ENCODE measurements around the gene ATP5PB.

The ATP5PB gene

GRCh38 chr1:111476214-111476613 is 26.9 kb downstream of the ATP5PB start:
- ATAC-seq, result no peak

GRCh38 chr1:111476761-111477309 is 27.6 kb downstream of the ATP5PB start:
- ATAC-seq, result peak; percentile 30 to 40

- no peak for ATAC-seq
Observed at GRCh38 chr1:111480674-111481073, 31.4 kb downstream of the ATP5PB start.

- ATAC-seq, result peak; percentile 72 to 77
Observed at GRCh38 chr1:111481387-111482221, 32.3 kb downstream of the ATP5PB start.

- ATAC-seq, result no peak
Observed at GRCh38 chr1:111483166-111483565, 33.9 kb downstream of the ATP5PB start.

GRCh38 chr1:111483876-111484275 is 34.6 kb downstream of the ATP5PB start:
- no peak for ATAC-seq

GRCh38 chr1:111484391-111485026 is 35.2 kb downstream of the ATP5PB start:
- ATAC-seq, result no peak

- ATAC-seq, result no peak
Observed at GRCh38 chr1:111486431-111486830, 37.2 kb downstream of the ATP5PB start.

- ATAC-seq, result no peak
Observed at GRCh38 chr1:111487133-111487532, 37.9 kb downstream of the ATP5PB start.

GRCh38 chr1:111488669-111489068 is 39.4 kb downstream of the ATP5PB start:
- no peak for ATAC-seq

GRCh38 chr1:111489604-111490003 is 40.3 kb downstream of the ATP5PB start:
- no peak for ATAC-seq

- no peak for ATAC-seq
Observed at GRCh38 chr1:111490220-111490619, 41.0 kb downstream of the ATP5PB start.

GRCh38 chr1:111491070-111491469 is 41.8 kb downstream of the ATP5PB start:
- no peak for ATAC-seq

GRCh38 chr1:111496398-111496797 is 47.1 kb downstream of the ATP5PB start:
- peak; percentile 32 to 48 for ATAC-seq

- no peak for ATAC-seq
Observed at GRCh38 chr1:111497592-111497991, 48.3 kb downstream of the ATP5PB start.

- no peak for ATAC-seq
Observed at GRCh38 chr1:111499026-111499785, 49.9 kb downstream of the ATP5PB start.

- no peak for ATAC-seq
Observed at GRCh38 chr1:111501645-111502044, 52.4 kb downstream of the ATP5PB start.

- no peak for ATAC-seq
Observed at GRCh38 chr1:111503585-111504060, 54.4 kb downstream of the ATP5PB start, which contains the start of the genes ADORA3 and TMIGD3. Gene ADORA3 (minus strand): TSS chr1:111503633. CDS start chr1:111503354, 279 bp downstream. Gene TMIGD3 (minus strand): TSS chr1:111503633. CDS start chr1:111503354, 279 bp downstream.

GRCh38 chr1:111504097-111504496 is 54.8 kb downstream of the ATP5PB start:
- no peak for ATAC-seq

- peak; percentile 16 to 39 for ATAC-seq
Observed at GRCh38 chr1:111505641-111506119, 56.4 kb downstream of the ATP5PB start.

- no peak for ATAC-seq
Observed at GRCh38 chr1:111506561-111506960, 57.3 kb downstream of the ATP5PB start.

- ATAC-seq, result peak; percentile 58 to 67
Observed at GRCh38 chr1:111507411-111508201, 58.3 kb downstream of the ATP5PB start.
